HG03460 (cell line): ENCODE data around the gene KIAA1671.

ENCODE experiments used
- ATAC-seq: cut with Tn5 transposase; IDR thresholded peaks from one replicate; pipeline ENCODE4 v1.9.1; 2021; ENCODE audit not compliant: unreplicated experiment

Gene KIAA1671

DNA sequence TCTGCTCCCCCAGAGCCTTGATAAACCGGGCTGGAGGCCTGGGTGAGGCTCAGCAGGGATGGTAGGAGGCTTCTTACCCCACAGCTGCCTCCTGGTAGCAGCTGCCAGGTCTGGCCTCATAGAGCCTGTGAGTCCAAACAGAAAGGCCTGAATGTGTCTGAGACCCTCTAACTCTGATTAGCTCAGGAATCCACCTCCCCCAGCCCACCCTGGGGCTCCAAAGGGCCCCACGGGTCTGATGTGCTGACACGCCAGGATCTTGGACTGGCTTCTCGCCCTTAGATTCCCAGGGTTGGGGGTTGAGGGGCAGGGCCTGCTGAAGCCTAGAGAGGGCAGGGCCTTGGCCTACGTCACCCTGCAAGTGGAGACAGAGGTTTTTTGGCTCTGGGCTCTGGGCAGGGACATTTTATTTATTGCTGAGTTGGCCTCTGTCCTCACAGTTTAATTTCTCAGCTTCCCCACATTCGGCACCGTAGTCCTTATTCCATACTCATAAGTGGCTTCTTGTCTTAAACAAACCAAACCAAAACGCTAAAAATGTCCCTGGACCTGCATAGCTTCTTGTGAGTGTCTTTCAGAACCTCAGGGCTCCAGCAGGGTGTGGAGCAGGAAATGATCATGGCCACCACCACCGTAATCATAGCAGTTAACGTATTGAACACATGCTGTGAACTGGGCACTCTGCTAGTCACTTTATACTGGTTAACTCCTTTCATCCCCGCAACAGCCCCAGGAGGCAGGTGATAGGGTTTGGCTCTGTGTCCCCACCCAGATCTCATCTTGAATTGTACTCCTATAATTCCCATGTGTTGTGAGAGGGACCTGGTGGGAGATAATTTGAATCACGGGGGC, 25.1 kb downstream of the KIAA1671 start:
- no peak for ATAC-seq

DNA sequence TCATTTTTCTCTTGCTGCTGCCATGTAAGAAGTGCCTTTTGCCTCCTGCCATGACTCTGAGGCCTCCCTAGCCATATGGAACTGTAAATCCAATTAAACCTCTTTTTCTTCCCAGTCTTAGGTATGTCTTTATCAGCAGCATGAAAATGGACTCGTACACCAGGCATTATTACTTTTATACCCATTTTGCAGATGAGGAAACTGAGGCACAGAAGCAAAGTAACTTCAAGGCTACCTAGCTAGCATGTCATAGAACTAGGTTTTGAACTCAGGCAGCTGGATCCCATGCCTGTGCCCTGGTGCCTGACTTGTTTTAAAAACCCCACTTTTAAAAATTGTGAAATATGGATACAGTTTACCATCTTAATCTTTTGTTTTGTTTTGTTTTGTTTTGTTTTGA, 25.8 kb downstream of the KIAA1671 start:
- ATAC-seq = no peak

DNA sequence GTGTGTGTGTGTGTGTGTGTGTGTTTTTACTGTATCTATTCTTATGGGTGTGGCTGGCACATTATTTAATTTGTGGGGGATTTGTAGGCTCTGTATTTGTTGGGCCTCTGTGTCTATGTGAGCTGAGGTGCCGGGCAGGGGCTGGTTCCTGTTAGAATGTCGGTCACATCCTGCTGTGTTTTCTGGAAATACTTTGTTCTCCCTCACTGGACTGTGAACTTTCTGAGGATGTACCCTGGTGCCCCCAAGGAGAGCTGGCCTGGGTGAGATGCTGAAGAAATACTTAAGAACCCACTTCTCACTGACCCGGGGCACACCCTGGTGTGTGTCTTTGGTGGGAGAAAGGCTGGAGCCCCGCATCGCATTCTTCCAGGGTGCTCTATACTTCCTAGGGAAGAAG, 28.6 kb downstream of the KIAA1671 start:
- no peak for ATAC-seq

DNA sequence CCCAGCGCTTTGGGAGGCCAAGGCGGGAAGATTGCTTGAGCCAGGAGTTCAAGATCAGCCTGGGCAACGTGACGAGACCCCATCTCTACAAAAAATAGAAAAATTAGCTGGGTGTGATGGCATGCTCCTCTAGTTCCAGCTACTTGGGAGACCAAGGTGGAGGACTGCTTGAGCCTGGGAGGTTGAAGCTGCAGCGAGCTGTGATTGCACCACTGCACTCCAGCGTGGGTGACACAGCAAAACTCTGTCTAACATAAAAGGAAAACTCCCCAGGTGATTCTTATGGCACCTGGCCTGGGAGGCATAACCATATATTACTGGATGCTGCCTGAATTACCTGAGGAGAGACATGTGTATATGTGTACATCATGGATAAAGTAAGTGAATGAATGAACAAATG, 29.1 kb downstream of the KIAA1671 start:
- ATAC-seq = no peak

DNA sequence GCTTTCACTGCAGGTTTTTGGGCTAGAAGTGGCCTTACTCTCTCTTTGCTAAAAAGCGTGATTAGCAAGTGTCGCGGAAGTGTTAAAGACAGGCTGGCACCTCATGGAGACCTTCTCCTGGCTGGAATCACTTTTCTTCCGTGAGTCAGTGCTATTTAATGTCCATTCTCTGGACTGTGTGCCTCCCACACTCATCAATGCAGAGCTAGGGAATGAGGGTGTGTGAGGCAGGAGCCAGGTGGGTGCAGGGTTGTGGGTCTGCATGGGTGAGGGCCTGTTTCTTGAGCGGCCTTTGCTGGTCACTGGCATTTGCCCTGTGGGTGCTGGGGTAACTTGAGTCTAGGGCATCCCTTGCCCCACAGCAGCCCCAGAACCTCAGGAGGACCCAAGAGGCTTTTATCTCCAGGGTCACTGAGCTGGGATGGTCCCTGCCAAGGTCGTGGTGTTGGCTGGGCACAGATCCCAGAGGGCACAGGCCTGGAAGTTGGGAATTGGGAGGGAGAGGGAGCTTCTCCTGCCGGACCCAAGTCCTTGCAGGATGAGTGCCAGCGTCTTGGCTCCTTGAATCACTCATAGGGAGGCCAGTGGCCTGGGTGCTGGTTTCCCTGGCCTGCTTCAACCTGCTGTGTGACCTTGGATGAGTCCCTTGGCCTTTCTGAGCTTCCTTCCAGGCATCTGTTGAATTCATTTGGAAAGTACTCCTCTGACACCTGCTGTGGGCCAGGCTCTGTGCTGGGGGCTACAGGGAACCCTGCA, 30.0 kb downstream of the KIAA1671 start:
- ATAC-seq = no peak

DNA sequence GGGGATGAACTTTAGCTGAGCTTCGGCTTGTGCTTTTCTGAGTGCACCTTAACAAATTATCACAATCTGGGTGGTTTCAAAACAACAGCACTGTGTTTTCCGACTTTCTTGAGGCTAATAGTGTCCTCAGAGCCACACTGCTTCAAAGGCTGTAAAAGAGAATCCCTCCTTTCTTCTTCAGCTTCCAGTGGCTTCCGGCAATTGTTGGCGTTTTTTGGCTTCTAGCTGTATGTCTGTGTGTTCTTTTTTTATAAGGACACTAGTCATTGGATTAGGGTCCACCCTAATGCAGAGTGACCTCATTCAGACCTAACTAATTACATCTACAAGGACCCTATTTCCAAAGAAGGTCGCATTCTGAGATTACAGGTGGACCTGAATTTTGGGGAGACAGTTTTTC, 30.6 kb downstream of the KIAA1671 start:
- ATAC-seq = no peak

DNA sequence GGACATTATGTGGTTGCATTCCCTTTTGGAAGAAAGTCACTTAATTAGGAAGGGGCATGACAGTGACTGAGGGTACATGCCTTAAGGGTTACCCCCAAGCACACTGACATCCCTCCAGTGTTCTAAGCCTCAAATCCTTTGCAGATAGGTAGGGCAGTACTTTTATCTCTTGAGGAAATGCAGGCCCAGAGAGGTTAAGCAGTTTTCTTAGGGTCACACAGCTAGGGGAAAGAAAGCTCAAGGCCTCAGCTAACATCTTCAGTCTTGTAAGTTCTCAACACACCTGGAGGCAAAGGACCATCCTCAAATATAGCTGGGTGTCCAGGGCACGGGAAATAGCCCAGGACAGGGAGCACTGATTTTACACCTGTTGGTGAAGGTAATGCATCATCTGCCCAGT, 31.6 kb downstream of the KIAA1671 start:
- no peak for ATAC-seq

DNA sequence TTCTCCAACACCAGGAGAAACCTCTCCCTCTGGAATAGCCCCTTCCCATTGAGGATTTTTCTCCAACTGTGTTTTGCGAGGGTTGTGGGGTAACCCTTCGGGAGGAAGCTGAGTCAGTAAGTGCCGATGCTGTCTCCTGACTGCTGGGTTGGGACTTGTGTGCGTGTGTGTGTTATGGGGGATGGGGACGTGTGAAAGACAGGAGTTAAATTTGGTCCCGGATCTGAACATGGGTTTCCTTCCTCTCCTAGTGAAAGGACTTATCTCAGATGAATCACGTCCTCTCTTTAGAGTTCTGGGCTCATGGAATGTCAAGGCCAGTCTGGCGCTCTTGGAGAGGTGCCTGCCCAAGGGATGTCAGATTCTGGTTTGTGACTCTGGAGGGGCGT, 33.3 kb downstream of the KIAA1671 start:
- ATAC-seq = no peak

DNA sequence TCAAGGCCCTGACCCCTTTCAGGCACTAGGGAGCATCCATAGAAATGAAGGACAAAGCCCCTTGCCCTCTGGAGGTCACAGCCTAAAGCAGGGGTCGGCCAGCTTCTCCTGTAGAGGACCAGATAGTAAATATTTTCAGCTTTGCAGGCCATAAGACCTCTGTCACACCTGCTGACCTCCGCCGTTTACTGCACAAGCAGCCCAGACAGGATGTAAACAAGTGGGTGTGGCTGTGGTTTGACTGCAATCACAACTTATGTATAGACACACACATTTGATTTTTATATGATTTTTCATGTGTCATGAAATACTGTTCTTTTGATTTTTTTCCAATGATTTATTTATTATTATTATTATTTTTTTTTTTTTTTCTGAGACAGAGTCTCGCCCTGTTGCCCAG, 34.3 kb downstream of the KIAA1671 start:
- no peak for ATAC-seq

DNA sequence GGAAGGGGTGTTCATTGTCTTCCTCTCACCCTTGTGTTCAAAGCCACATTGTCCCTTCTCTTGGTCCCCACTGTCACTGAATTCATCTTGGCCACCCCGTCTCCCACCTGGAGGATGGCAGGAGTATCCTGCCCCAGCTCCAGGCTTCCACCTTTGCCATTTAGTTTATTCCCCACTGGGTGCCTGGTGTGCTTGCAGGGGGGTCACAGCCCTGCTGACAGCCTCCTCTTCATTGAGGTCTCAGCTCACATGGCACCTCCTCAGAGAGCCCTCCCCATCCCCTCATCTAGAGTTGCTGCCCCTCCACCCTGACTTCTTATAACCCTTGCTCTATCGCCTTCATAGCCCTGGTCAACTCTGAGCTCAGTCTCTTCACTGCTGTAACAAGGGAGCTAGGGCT, 36.6 kb downstream of the KIAA1671 start:
- ATAC-seq = no peak

DNA sequence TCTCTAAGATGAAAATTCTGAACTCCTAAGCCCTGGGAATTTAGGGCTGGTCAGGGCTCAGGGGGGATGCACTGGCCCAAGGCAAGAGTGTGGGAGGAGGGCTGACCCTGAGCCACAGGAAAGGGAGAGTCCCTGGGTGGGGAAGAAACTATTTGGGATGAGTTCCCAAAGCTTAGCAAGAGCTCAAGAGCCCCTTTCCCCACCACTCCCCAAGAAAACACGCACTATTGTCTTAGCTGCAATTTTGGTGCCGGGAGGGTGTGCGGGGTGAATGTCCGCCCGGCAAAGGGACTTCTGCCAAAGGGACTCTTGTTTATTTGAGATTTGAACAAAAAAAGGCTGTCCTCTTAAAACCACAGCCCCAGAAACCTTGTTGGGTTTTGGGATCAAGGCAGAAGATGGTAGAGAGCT, 37.0 kb downstream of the KIAA1671 start:
- ATAC-seq = no peak

DNA sequence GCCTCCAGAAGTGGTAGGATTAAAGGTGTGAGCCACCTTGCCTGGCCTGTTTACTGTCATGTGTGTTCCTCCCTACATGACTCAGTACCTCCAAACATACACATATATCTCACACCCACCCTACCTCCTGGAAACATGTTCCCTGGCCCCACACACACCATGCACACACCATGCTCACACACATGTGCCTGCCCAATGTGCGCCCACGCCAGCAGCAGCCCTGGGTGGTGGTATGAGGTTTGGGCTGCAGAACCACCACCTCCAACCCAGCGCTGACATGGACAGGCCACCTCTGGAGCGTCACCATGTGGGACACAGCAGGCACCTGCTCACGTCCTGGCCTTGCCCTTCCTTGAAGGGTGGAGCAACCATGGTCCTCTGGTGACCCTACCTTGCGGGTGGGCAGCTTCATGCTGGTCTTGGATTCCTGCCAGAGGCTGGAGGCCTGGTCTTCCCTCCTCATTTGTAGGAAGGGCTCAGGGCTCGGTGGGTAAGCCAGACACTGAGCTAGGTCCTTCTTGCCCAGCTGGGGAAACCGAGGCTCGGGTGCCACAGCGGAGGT, 37.9 kb downstream of the KIAA1671 start:
- ATAC-seq = no peak

DNA sequence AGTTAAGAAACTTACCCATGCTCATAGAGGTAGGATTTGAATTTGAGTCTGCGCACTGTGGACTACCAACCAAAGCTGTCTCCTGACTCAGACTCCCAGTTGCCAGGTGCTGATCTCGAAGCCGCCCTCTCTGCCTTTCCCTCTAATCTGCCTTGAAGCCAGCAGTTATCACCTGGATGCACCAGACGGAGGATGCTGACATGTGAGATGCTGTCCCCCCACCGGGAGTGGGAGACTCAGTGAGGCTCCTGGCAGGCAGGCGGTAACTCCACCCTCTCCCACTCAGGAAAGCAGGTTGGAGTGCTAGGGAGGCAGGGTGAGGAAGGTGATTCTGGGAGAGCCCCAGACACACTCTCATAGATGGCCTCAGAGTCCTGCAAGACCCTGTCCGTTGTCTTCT, 40.4 kb downstream of the KIAA1671 start:
- ATAC-seq = no peak

DNA sequence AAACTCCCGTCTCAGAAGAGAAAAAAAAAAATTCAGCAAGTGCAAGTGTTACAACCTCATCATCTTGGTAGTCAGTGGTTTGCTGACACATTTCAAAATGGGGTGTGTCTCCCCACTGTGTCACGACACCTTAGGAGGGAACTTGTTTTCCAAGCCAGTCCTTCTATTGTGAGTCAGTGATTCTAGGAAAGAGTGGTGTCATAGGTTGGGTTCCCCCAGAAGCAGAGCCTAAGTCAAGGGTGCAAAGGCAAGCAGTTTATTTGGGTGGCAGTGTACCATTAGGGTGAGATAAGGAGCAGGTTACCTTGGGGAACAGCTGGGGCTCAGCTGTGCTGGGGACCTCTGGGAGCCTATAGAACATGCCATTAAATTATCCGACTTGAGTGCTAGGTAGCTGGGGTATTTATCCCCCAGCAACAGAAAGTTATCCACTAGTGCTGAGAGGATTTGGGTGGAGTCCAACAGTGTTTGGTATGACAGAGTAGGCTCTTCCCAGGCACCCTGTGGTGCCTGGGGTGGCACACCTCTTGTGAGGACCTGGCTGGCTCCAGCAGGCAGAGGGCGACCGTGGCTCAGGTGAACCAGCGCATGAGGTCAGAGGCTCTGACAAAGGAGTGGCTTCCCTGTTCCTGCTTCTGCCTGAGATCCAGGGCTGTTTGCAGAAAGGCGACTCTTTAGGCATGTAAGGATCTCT, 41.7 kb downstream of the KIAA1671 start:
- no peak for ATAC-seq

DNA sequence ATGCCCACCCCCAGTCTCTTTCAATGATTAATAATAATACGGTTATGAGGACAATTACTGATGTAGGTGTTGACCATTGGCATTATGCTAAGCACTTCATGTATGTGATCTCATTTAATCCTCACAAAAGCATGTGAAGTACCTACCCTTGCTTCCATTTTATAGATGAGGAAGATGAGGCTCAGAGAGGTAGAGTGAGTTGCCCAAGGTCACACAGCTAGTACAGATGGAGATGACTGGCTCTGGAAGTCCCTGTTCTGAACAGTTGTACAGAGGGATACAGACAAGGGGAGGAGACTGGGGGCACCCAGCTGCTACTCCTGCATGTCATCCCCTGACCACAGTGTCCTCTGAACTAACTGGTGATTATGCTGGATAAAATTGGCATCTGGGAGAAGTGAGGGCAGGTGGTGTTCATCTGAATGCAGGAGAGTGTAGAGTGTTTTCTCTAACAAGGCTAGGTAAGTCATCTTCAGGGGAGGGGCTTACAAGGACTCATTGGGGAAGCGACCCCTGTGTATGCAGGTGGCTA, 43.2 kb downstream of the KIAA1671 start:
- ATAC-seq = no peak

DNA sequence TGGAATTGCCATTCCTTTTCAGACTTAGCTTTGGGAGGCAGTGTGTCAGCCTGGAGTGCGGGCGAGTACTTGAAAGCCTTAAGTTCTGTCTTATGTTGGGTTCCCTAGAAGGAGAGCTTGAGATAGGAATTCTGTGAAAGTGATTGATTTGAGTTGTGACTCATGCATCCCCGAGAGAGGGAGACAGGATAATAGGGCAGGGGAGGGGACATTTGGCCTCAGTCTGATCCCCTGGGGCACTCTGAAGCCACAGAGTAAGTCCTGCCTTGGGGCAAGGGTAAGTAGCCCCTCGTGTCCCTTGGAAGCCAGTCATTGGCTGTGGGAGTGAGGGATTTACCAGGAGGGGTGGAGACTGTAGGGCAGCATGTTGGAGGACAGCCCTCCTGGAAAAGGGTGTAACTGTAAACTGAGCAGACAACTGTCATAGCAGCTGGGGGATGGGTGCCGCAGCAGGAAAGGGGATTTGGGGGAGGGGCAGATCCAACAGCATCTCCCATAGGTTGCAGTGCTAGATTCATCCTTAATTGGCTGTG, 44.0 kb downstream of the KIAA1671 start:
- no peak for ATAC-seq

DNA sequence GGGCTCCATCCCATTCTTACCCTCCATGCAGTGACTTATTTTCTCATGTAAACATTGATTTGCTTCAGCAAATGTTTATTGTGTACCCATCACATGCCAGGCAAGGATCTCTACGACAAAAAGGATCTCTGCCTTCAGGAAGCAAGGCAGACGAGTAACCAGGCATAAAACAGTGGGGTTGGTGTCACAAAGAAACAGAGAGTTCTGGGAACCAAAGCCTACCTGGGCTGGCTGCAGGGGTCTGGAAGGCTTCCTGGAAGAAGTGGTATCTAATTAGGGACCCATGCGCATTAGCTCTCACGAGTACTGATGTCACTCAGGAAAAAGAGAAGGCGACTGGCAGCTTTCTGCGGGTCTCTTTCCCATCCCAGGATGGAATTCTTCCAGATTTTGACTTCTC, 44.5 kb downstream of the KIAA1671 start:
- no peak for ATAC-seq

DNA sequence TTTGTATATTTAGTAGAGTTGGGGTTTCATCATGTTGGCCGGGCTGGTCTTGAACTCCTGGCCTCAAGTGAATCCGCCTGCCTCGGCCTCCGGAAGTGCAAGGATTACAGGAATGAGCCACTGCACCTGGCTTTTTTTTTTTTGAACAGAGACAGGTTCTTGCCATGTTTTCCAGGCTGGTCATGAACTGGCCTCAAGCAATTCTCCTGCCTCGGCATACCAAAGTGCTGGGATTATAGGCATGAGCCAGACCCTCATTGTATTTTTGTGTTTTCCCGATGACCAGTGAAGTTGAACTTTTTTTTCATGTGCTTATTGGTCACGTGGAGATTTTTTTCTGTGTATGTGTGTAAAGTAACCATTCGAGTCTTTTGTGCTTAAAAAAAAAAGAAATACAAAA, 48.2 kb downstream of the KIAA1671 start:
- no peak for ATAC-seq

DNA sequence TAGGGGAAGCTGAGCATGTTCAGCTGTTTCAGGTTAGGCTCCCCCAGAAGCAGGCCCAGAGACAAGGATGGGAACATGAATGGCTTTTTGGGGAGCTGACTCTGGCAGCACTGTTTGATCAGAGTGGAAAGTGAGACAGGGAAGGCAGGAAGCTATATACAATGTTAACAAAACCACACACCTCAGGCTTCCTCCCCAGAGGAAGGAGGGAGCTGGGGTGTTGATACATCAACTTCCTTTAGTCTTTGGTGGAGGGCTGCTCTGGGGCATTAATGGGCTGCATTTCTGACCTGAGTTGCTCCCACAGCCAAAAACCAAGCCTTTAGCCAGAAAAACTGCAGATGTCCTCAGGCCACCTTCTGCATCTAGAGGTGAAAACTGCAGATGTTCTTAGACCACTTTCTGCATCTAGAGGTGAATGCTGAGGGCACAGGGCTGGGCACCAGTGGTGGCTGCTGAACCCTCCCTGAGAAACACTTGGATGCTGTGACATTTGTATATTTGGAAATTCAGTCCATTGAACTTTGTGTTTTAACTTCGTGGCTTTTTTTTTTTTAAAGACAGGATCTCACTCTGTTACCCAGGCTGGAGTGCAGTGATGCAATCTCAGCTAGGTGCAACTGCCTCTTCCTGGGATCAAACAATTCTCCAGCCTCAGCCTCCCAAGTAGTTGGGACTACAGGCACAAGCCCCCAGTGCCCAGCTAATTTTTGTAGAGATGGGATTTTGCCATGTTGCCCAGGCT, 49.9 kb downstream of the KIAA1671 start:
- ATAC-seq = no peak

DNA sequence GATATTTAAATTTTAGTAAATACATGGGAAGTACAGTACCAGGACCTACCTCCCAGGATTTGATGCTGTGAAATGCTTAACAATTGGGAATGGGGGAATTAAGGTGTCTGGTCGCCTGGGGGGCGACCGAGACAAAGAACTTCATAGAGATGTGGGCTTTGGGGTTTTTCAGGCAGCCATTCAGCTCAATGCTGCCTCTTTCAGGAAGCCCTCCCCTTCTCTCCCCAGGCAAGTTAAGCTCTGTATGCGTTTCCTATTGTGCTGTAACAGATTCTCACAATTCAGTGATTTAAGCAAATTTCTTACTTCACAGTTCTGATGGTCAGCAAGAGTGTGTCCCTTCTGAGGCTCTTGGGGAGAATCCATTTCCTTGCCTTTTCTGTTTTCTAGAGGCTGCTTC, 53.8 kb downstream of the KIAA1671 start:
- ATAC-seq = no peak
